B cell (primary cell): Measurements from ENCODE around the gene CWC27. TPM values are rescaled to one million over a fixed set of nuclear protein-coding genes. Genes with fewer than 3 reads are reported as not detected.

Source experiments
- ATAC-seq: fragments of 200-7000 bp; cut with Tn5 transposase; one replicate; pipeline ENCODE4 v1.10.0; 2021; ENCODE audit warnings: low read depth, mild to moderate bottlenecking, moderate number of reproducible peaks, moderate library complexity
- CTCF ChIA-PET: fragments of 350-600 bp; sonication (Branson Sonifier 250); formaldehyde crosslinking; loops from one replicate; lab custom pipeline; 2021; ENCODE audit warnings: antibody characterized with exemption, inconsistent platforms; lab: Charles Lee
- POLR2A ChIA-PET: fragments of 350-600 bp; sonication (Branson Sonifier 250); formaldehyde crosslinking; loops from one replicate; lab custom pipeline; 2021; ENCODE audit warnings: antibody characterized with exemption; lab: Charles Lee
- DNase-seq: peaks from one replicate; pipeline ENCODE4 v3.0.0; 2013
- H2AFZ ChIP-seq: 2 replicates; pipeline ENCODE4 v1.6.1; 2012; ENCODE audit warnings: mild to moderate bottlenecking, low read depth, low read length; ENCODE audit not compliant: insufficient read depth, poor library complexity, severe bottlenecking
- H3K27ac ChIP-seq, 2 donors: 1 replicate in 1 of 2; 2 replicates in 1 of 2; pipeline ENCODE4 v1.5.1; 2012 to 2013; ENCODE audit warnings: low read length in 2 of 2, mild to moderate bottlenecking in 2 of 2, moderate library complexity in 1 of 2
- H3K27me3 ChIP-seq, 4 experiments: fragments of 200-600 bp in 1 of 4; sonication (generic) in 1 of 4; replicated peaks in 1 of 4; 1 replicate in 2 of 4; 2 replicates in 2 of 4; pipeline versions ENCODE4 v1.6.1 to v1.7.0; 2013 to 2016; ENCODE audit warnings: low read length in 3 of 4, mild to moderate bottlenecking in 2 of 4, mixed read lengths in 1 of 4, moderate library complexity in 1 of 4; ENCODE audit not compliant: insufficient read depth in 4 of 4, control insufficient read depth in 3 of 4; ENCODE audit errors: control extremely low read depth in 1 of 4
- H3K36me3 ChIP-seq, 2 experiments: replicated peaks in 1 of 2; 1 replicate in 1 of 2; 2 replicates in 1 of 2; pipeline versions ENCODE4 v1.6.1 to v1.7.1; 2013; ENCODE audit warnings: low read length in 1 of 2; ENCODE audit not compliant: insufficient read depth in 2 of 2, control insufficient read depth in 1 of 2; ENCODE audit errors: control extremely low read depth in 1 of 2, extremely low read depth in 1 of 2
- H3K4me1 ChIP-seq, 2 donors: fragments of 200-600 bp in 1 of 2; sonication (generic) in 1 of 2; 1 replicate in 1 of 2; 2 replicates in 1 of 2; pipeline versions ENCODE4 v1.5.1 to v1.6.1; 2013 to 2017; ENCODE audit warnings: low read length in 2 of 2; ENCODE audit not compliant: control insufficient read depth in 2 of 2, insufficient read depth in 2 of 2
- H3K4me2 ChIP-seq: replicated peaks from 2 replicates; pipeline ENCODE3; 2012; ENCODE audit warnings: mild to moderate bottlenecking, low read depth, low read length; ENCODE audit not compliant: poor library complexity, severe bottlenecking
- H3K4me3 ChIP-seq, 5 experiments: fragments of 200-600 bp in 1 of 5; sonication (generic) in 1 of 5; 1 replicate in 3 of 5; 2 replicates in 2 of 5; pipeline versions ENCODE4 v1.5.1 to v1.7.0; 2011 to 2016; ENCODE audit warnings: low read length in 4 of 5, mild to moderate bottlenecking in 4 of 5, low read depth in 2 of 5, control low read depth in 1 of 5, moderate library complexity in 1 of 5; ENCODE audit not compliant: insufficient read depth in 1 of 5; ENCODE audit errors: control extremely low read depth in 1 of 5, extremely low read depth in 1 of 5
- H3K79me2 ChIP-seq: fragments of 200-600 bp; sonication (generic); one replicate; pipeline ENCODE4 v1.6.0; 2016; ENCODE audit warnings: low read length; ENCODE audit not compliant: control insufficient read depth, insufficient read depth
- H3K9ac ChIP-seq: fragments of 200-600 bp; sonication (generic); 2 replicates; pipeline ENCODE4 v1.6.1; 2017; ENCODE audit warnings: mild to moderate bottlenecking, low read length, moderate library complexity
- H3K9me3 ChIP-seq, 3 donors: one replicate each; pipeline versions ENCODE4 v1.6.1 to v1.7.1; 2013; ENCODE audit warnings: low read length in 2 of 3; ENCODE audit not compliant: control insufficient read depth in 2 of 3, insufficient read depth in 1 of 3; ENCODE audit errors: control extremely low read depth in 1 of 3
- H4K20me1 ChIP-seq: 2 replicates; pipeline ENCODE4 v1.6.0; 2012; ENCODE audit warnings: mild to moderate bottlenecking, low read length; ENCODE audit not compliant: insufficient read depth, control insufficient read depth, poor library complexity, severe bottlenecking
- H3K27ac Mint-ChIP-seq: one replicate; pipeline ENCODE4 v1.8.0; 2021; ENCODE audit warnings: mixed read lengths
- H3K27me3 Mint-ChIP-seq: one replicate; pipeline ENCODE4 v1.8.0; 2021; ENCODE audit warnings: mixed read lengths
- H3K4me1 Mint-ChIP-seq: one replicate; pipeline ENCODE4 v1.8.0; 2021; ENCODE audit warnings: mixed read lengths
- H3K4me3 Mint-ChIP-seq: one replicate; pipeline ENCODE4 v1.8.0; 2021; ENCODE audit warnings: mixed read lengths
- H3K9me3 Mint-ChIP-seq: one replicate; pipeline ENCODE4 v1.8.0; 2022; ENCODE audit warnings: mixed read lengths; ENCODE audit not compliant: insufficient read depth
- EZH2 ChIP-seq: IDR thresholded peaks from 2 replicates; pipeline ENCODE4 v1.6.1; 2012; ENCODE audit warnings: borderline replicate concordance, low read depth, mild to moderate bottlenecking, moderate library complexity, low read length; ENCODE audit not compliant: insufficient read depth, poor library complexity, severe bottlenecking
- WGBS: methylation state at CpG from one replicate; pipeline ENCODE4 v1.1.5; 2013; ENCODE audit warnings: missing lambda C conversion rate; ENCODE audit not compliant: insufficient coverage; 5-methylcytosine and 5-hydroxymethylcytosine counted together
- intact Hi-C: fragments of 100-400 bp; cut with micrococcal nuclease; formaldehyde crosslinking; loops from one replicate; pipeline ENCODE4 v1.10.0; 2022
- polyA plus RNA-seq: library from polyadenylated mRNA; depleted of rRNA; stranded (reverse); fragments of >200 nt; gene quantifications from 2 replicates; pipeline ENCODE4 v1.2.3, GENCODE V29; 2012
- total RNA-seq, 2 donors: library from RNA; stranded (reverse); fragments of 120-200 nt in 1 of 2; gene quantifications; 1 replicate in 1 of 2; 2 replicates in 1 of 2; pipeline versions ENCODE4 v1.2.3 to v1.2.4, GENCODE V29; 2013 to 2022
- TF ChIP-seq, protein P1 (sequence below): fragments of 200-600 bp; IDR thresholded peaks from one replicate; pipeline ENCODE4 v1.8.0; 2022; ENCODE audit warnings: antibody characterized with exemption, mild to moderate bottlenecking

The CWC27 gene
- total and polyA plus RNA-seq, 2 donors (not counting 1 experiment from before 2014, with no cell fraction given) = 6.6 to 30.5 TPM

DNA sequence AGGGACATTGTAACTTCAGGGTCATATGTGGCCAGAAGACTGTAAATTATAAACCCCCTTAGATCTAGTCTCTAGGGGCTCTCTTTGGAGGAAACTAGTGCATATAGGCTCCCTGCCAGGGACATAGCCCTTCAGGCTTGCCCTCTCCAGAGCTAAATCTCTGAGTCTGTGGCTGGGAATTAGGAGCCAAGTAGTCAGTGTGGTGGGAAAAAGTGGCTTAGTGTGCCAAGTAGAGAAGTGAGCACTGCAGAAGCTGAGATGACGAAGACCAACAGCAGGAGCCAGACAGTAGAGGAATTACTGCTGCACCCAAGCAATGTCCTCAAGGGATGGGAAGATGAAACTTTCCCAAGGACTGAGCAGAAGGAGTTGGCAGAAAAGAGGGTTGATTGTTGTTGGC, 71.2 kb downstream of the CWC27 start:
- intact Hi-C loops = no loop called here
- peaks cover 1 to 8% (median 5%) of the 10 kb centered on the region in 3 donors for H3K9me3 ChIP-seq
- no peaks in the 10 kb centered on the region for H3K4me1 Mint-ChIP-seq
- ChIA-PET CTCF (no interaction called here), POLR2A (no interaction called here)
- no peaks in the 10 kb centered on the region for H3K27me3 ChIP-seq
- H4K20me1 ChIP-seq = no peaks in the 10 kb centered on the region
- no peak overlapping the region for H3K4me3 Mint-ChIP-seq
- H3K27ac ChIP-seq = no peak overlapping the region
- no peak overlapping the region for H3K27ac Mint-ChIP-seq
- H3K4me2 ChIP-seq = no peak overlapping the region
- H3K36me3 ChIP-seq = peaks cover 0 to 11% of the 10 kb centered on the region in 2 experiments
- no peak overlapping the region for H2AFZ ChIP-seq
- no peaks in the 10 kb centered on the region for H3K4me1 ChIP-seq
- H3K9me3 Mint-ChIP-seq = peaks cover 4% of the 10 kb centered on the region
- ATAC-seq = no peak
- H3K79me2 ChIP-seq = no peaks in the 10 kb centered on the region
- DNase-seq = no peak
- WGBS = 86% methylated on average over 1 of the region's 1 CpG
- no peak for TF ChIP-seq EZH2
- TF ChIP-seq, protein P1, sequence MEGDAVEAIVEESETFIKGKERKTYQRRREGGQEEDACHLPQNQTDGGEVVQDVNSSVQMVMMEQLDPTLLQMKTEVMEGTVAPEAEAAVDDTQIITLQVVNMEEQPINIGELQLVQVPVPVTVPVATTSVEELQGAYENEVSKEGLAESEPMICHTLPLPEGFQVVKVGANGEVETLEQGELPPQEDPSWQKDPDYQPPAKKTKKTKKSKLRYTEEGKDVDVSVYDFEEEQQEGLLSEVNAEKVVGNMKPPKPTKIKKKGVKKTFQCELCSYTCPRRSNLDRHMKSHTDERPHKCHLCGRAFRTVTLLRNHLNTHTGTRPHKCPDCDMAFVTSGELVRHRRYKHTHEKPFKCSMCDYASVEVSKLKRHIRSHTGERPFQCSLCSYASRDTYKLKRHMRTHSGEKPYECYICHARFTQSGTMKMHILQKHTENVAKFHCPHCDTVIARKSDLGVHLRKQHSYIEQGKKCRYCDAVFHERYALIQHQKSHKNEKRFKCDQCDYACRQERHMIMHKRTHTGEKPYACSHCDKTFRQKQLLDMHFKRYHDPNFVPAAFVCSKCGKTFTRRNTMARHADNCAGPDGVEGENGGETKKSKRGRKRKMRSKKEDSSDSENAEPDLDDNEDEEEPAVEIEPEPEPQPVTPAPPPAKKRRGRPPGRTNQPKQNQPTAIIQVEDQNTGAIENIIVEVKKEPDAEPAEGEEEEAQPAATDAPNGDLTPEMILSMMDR = no peak
- H3K27me3 Mint-ChIP-seq = no peaks in the 10 kb centered on the region
- no peak overlapping the region for H3K9ac ChIP-seq
- H3K4me3 ChIP-seq = no peak overlapping the region

DNA sequence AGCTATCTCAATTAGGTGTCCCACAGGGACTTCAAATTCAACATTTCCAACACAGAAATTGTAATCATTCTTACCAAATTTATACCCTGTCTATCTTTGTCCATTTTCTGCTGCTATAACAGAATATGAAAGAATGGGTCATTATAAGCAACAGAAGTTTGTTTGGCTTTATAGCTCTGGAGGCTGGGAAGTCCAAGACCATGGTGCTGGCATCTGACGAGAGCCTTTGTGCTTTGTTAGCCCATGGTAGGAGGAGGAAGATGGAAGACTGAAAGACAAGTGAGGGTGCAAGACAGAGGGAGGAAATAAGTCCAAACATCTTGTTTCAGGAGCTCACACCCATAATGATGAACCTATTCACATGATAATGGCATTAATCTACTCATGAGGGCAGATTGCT, 72.2 kb downstream of the CWC27 start:
- H3K9me3 ChIP-seq = peaks cover 1 to 14% (median 10%) of the 10 kb centered on the region in 3 donors
- peaks cover 0 to 11% of the 10 kb centered on the region in 2 experiments for H3K36me3 ChIP-seq
- no peaks in the 10 kb centered on the region for H3K79me2 ChIP-seq
- Mint-ChIP-seq H3K4me3 (no peak overlapping the region), H3K9me3 (peaks cover 11% of the 10 kb centered on the region), H3K27ac (no peak overlapping the region), H3K27me3 (no peaks in the 10 kb centered on the region), H3K4me1 (no peaks in the 10 kb centered on the region)
- no peaks in the 10 kb centered on the region for H3K27me3 ChIP-seq
- no peak overlapping the region for H3K4me2 ChIP-seq
- H3K9ac ChIP-seq = no peak overlapping the region
- DNase-seq (no peak), ATAC-seq (no peak)
- intact Hi-C loops = no loop called here
- H3K27ac ChIP-seq = no peak overlapping the region
- H4K20me1 ChIP-seq = no peaks in the 10 kb centered on the region
- CTCF ChIA-PET = no interaction called here
- no peaks in the 10 kb centered on the region for H3K4me1 ChIP-seq
- POLR2A ChIA-PET = no interaction called here
- H3K4me3 ChIP-seq = no peak overlapping the region
- H2AFZ ChIP-seq = no peak overlapping the region
- WGBS = 100% methylated on average over 1 of the region's 1 CpG
- TF ChIP-seq, protein P1 = no peak
- no peak for TF ChIP-seq EZH2
